Astrocyte (in vitro differentiated cells and primary cell): ENCODE data around the gene MTMR1. TPM values are rescaled to one million over a fixed set of nuclear protein-coding genes. Genes with fewer than 3 reads are reported as not detected.

Source experiments
- DNase-seq: peaks from one replicate; pipeline ENCODE4 v3.0.0-alpha.2; 2010; ENCODE audit warnings: low read depth
- FAIRE-seq: peaks from 2 replicates; lab custom pipeline; 2011; peaks lifted over from hg19 to GRCh38; lab: Jason Lieb, UNC
- H2AFZ ChIP-seq: 2 replicates; pipeline ENCODE4 v1.6.0; 2012; ENCODE audit warnings: low read depth, low read length, inconsistent platforms
- H3K27ac ChIP-seq: 2 replicates; pipeline ENCODE4 v1.5.1; 2011; ENCODE audit warnings: low read depth, low read length, inconsistent platforms
- H3K27me3 ChIP-seq: 2 replicates; pipeline ENCODE4 v1.6.0; 2011; ENCODE audit warnings: low read length, inconsistent platforms; ENCODE audit not compliant: insufficient read depth
- H3K36me3 ChIP-seq: 2 replicates; pipeline ENCODE4 v1.5.1; 2011; ENCODE audit warnings: low read length, inconsistent platforms; ENCODE audit not compliant: insufficient read depth
- H3K4me1 ChIP-seq: 2 replicates; pipeline ENCODE4 v1.5.1; 2011; ENCODE audit warnings: low read length, inconsistent platforms; ENCODE audit not compliant: insufficient read depth
- H3K4me2 ChIP-seq: 2 replicates; pipeline ENCODE4 v1.6.0; 2012; ENCODE audit warnings: low read length, inconsistent platforms
- H3K4me3 ChIP-seq: 2 replicates; pipeline ENCODE4 v1.5.1; 2011; ENCODE audit warnings: low read depth, mild to moderate bottlenecking, low read length, inconsistent platforms; ENCODE audit not compliant: insufficient read depth
- H3K79me2 ChIP-seq: 2 replicates; pipeline ENCODE4 v1.6.0; 2012; ENCODE audit warnings: mild to moderate bottlenecking, low read length, inconsistent platforms; ENCODE audit not compliant: insufficient read depth
- H3K9ac ChIP-seq: 2 replicates; pipeline ENCODE4 v1.6.0; 2012; ENCODE audit warnings: mild to moderate bottlenecking, low read length, inconsistent platforms
- H3K9me3 ChIP-seq: 2 replicates; pipeline ENCODE4 v1.5.1; 2012; ENCODE audit warnings: low read depth, mild to moderate bottlenecking, low read length, inconsistent platforms; ENCODE audit not compliant: insufficient read depth
- H4K20me1 ChIP-seq: 2 replicates; pipeline ENCODE4 v1.6.0; 2012; ENCODE audit warnings: low read length, inconsistent platforms; ENCODE audit not compliant: insufficient read depth
- H3K27ac Mint-ChIP-seq: one replicate; pipeline ENCODE4 v1.8.0; 2021; ENCODE audit warnings: mild to moderate bottlenecking, mixed read lengths; ENCODE audit not compliant: unreplicated experiment
- H3K27me3 Mint-ChIP-seq: one replicate; pipeline ENCODE4 v1.8.0; 2021; ENCODE audit warnings: low read depth, mixed read lengths; ENCODE audit not compliant: unreplicated experiment
- H3K36me3 Mint-ChIP-seq: one replicate; pipeline ENCODE4 v1.8.0; 2021; ENCODE audit warnings: low read depth, mixed read lengths; ENCODE audit not compliant: unreplicated experiment
- H3K4me1 Mint-ChIP-seq: one replicate; pipeline ENCODE4 v1.8.0; 2021; ENCODE audit warnings: low read depth, mixed read lengths; ENCODE audit not compliant: unreplicated experiment
- H3K4me3 Mint-ChIP-seq: one replicate; pipeline ENCODE4 v1.8.0; 2021; ENCODE audit warnings: mild to moderate bottlenecking, moderate library complexity, mixed read lengths; ENCODE audit not compliant: unreplicated experiment
- H3K9me3 Mint-ChIP-seq: one replicate; pipeline ENCODE4 v1.8.0; 2021; ENCODE audit warnings: mild to moderate bottlenecking, mixed read lengths; ENCODE audit not compliant: unreplicated experiment
- EZH2 ChIP-seq: IDR thresholded peaks from 2 replicates; pipeline ENCODE4 v1.6.1; 2012; ENCODE audit warnings: mild to moderate bottlenecking, low read length, inconsistent platforms; ENCODE audit not compliant: insufficient read depth
- total RNA-seq: library from RNA; stranded (reverse); gene quantifications from 2 replicates; pipeline ENCODE4 v1.2.1, GENCODE V29; 2021
- TF ChIP-seq, protein P1 (sequence below): IDR thresholded peaks from 2 replicates; pipeline ENCODE4 v1.5.1; 2011; ENCODE audit warnings: low read depth, mild to moderate bottlenecking, inconsistent platforms, low read length, moderate library complexity; ENCODE audit not compliant: insufficient read depth

The MTMR1 gene
- total RNA-seq, 1 donor from 2014 or later, result 18.6 TPM

DNA sequence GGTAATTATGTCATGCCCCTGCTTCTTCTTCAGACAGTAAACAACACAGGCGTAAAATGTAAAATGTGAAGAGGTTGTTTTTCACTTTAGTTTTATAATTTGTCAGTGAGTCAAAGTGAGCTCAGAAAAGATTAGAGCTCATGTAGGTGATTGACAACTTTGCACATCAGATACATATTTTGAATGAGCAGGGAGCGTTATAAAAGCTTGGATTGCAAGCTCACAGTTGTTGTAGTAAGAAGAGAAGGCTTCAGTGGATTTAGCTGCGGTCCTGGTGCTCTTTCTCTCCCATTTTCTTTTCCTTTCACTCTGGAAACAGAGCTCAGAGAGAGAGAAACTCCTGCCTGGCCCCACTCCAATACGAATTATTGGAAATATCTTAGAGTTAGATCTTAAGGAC is 26.4 kb downstream of the MTMR1 start:
- no peaks in the 10 kb centered on the region for H3K36me3 ChIP-seq
- DNase-seq (no peak), FAIRE-seq (no peak)
- no peak overlapping the region for H2AFZ ChIP-seq
- Mint-ChIP-seq H3K4me1 (peaks cover 3% of the 10 kb centered on the region), H3K27ac (no peak overlapping the region), H3K36me3 (no peaks in the 10 kb centered on the region), H3K9me3 (no peaks in the 10 kb centered on the region), H3K4me3 (no peak overlapping the region), H3K27me3 (no peaks in the 10 kb centered on the region)
- H3K9me3 ChIP-seq, result no peaks in the 10 kb centered on the region
- H3K27ac ChIP-seq, result no peak overlapping the region
- H3K4me3 ChIP-seq, result no peak overlapping the region
- no peaks in the 10 kb centered on the region for H3K4me1 ChIP-seq
- H3K27me3 ChIP-seq, result no peaks in the 10 kb centered on the region
- H3K4me2 ChIP-seq, result no peak overlapping the region
- peaks cover 4% of the 10 kb centered on the region for H3K79me2 ChIP-seq
- no peak overlapping the region for H3K9ac ChIP-seq
- no peaks in the 10 kb centered on the region for H4K20me1 ChIP-seq
- TF ChIP-seq EZH2, result no peak
- TF ChIP-seq, protein P1, sequence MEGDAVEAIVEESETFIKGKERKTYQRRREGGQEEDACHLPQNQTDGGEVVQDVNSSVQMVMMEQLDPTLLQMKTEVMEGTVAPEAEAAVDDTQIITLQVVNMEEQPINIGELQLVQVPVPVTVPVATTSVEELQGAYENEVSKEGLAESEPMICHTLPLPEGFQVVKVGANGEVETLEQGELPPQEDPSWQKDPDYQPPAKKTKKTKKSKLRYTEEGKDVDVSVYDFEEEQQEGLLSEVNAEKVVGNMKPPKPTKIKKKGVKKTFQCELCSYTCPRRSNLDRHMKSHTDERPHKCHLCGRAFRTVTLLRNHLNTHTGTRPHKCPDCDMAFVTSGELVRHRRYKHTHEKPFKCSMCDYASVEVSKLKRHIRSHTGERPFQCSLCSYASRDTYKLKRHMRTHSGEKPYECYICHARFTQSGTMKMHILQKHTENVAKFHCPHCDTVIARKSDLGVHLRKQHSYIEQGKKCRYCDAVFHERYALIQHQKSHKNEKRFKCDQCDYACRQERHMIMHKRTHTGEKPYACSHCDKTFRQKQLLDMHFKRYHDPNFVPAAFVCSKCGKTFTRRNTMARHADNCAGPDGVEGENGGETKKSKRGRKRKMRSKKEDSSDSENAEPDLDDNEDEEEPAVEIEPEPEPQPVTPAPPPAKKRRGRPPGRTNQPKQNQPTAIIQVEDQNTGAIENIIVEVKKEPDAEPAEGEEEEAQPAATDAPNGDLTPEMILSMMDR, result no peak

DNA sequence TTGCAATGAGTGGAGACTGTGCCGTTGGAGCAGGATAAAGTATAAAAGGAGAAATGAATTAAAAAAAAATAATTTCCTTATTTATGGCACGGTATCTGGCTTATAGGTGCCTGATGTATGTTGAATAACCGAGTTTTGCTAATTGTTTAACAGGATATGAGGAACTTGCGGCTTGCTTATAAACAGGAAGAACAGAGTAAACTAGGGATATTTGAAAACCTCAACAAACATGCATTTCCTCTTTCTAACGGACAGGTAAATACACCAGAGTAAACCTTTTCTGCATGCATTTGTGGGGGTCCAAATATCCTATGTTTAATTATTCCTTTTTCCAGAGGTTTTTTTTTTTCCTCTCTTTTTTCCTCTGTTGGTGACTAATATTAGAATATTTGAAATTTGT is 36.8 kb downstream of the MTMR1 start:
- Histone ChIP-seq H3K4me1 (peaks cover 9% of the 10 kb centered on the region), H3K9me3 (no peaks in the 10 kb centered on the region), H3K27ac (no peak overlapping the region), H3K4me3 (no peak overlapping the region), H3K9ac (no peak overlapping the region), H3K27me3 (no peaks in the 10 kb centered on the region), H3K4me2 (no peak overlapping the region), H2AFZ (no peak overlapping the region), H4K20me1 (no peaks in the 10 kb centered on the region), H3K36me3 (peaks cover 3% of the 10 kb centered on the region), H3K79me2 (no peaks in the 10 kb centered on the region)
- H3K4me3 Mint-ChIP-seq, result no peak overlapping the region
- H3K4me1 Mint-ChIP-seq, result peaks cover 8% of the 10 kb centered on the region
- no peaks in the 10 kb centered on the region for H3K9me3 Mint-ChIP-seq
- H3K27me3 Mint-ChIP-seq, result no peaks in the 10 kb centered on the region
- H3K27ac Mint-ChIP-seq, result no peak overlapping the region
- FAIRE-seq (peak; percentile 75), DNase-seq (no peak)
- TF ChIP-seq, protein P1, result no peak
- TF ChIP-seq EZH2, result no peak
- peaks cover 2% of the 10 kb centered on the region for H3K36me3 Mint-ChIP-seq

DNA sequence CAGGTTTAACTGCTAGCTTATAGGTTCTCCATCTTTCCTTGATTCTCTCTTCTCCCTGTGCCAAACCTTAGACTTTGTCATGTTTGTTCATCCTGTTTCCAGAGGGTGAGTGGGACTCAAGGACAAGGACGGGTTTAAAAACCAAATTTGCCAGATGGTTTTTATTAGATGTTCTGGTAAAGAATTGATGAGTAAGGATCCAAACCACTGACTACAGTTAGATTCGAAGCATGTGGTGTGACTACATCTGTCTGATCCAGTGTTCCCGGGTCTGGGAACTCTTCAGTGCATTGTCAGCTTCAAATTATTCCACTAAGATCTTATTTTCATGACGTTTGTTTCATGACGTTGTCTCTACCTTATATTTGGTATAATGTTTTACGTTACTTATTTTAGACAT is 37.5 kb downstream of the MTMR1 start:
- H3K9me3 Mint-ChIP-seq, result no peaks in the 10 kb centered on the region
- peaks cover 8% of the 10 kb centered on the region for H3K4me1 Mint-ChIP-seq
- DNase-seq (peak; percentile 51), FAIRE-seq (peak; percentile 99)
- Histone ChIP-seq H3K79me2 (no peaks in the 10 kb centered on the region), H3K4me2 (no peak overlapping the region), H3K27me3 (no peaks in the 10 kb centered on the region), H2AFZ (no peak overlapping the region), H3K4me3 (no peak overlapping the region), H3K9ac (no peak overlapping the region), H3K36me3 (peaks cover 3% of the 10 kb centered on the region), H4K20me1 (no peaks in the 10 kb centered on the region), H3K9me3 (no peaks in the 10 kb centered on the region), H3K4me1 (peaks cover 9% of the 10 kb centered on the region), H3K27ac (no peak overlapping the region)
- no peak for TF ChIP-seq EZH2
- TF ChIP-seq, protein P1, result no peak
- H3K27me3 Mint-ChIP-seq, result no peaks in the 10 kb centered on the region
- H3K4me3 Mint-ChIP-seq, result no peak overlapping the region
- peak overlapping the region; percentile 18 for H3K27ac Mint-ChIP-seq
- H3K36me3 Mint-ChIP-seq, result peaks cover 2% of the 10 kb centered on the region
